ENCODE measurements around the gene PLA2G4D. TPM values are rescaled to one million over a fixed set of nuclear protein-coding genes. Genes with fewer than 3 reads are reported as not detected.

The PLA2G4D gene
- total RNA-seq, 1 experiment from 2014 or later: not detected

DNA sequence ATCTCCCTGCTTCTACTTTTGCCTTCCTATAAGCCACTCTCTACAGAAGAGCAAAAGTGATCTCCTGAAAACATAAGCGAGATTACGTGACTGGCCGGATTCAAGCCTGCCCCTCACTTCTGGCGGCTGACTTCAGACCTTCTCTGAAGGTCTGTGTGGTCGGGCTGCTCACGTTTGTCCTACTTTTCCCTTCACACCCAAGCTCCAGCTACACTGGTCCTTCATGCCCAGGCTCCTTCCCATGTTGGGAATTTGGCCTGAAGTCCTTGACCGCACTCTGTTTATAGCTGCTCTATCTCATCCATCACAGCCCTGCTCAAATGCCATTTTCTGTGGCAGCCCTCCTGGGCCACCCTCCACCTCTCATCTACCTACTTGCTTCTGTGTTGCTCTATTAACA, 66.8 kb downstream of the PLA2G4D start:
- in situ Hi-C loops (cut with HindIII; ENCODE audit: low pct_unique_long_range_greater_than_20kb, low sequenced_read_pairs): no loop called here

DNA sequence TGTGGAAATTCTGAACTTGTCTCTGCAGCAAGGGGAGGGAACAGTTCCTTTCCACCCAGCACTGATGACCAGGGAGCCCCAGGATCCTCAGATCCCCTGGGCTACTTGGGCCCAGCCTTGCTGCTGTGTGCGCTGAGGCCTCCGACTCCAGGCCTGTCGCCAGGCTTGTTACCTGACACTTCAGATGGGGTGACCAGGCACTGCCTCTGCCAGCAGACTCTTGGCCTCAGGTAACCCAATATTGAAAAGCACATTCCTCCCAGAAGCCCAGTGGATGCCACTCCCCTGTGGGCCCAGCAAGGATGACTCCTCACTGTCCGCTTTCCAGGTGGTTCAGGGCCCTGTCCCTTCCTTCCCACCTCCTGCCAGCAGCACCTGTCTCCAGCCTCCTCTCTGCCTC, 70.1 kb downstream of the PLA2G4D start:
- no peak for DNase-seq (ENCODE audit: low read depth, low spot score)
- in situ Hi-C loops (cut with HindIII; ENCODE audit: low pct_unique_long_range_greater_than_20kb, low sequenced_read_pairs): no loop called here

More for the DNA sequence above, 66.8 kb downstream of the PLA2G4D start:
- no peak for DNase-seq (ENCODE audit: low read depth, low spot score)

DNA sequence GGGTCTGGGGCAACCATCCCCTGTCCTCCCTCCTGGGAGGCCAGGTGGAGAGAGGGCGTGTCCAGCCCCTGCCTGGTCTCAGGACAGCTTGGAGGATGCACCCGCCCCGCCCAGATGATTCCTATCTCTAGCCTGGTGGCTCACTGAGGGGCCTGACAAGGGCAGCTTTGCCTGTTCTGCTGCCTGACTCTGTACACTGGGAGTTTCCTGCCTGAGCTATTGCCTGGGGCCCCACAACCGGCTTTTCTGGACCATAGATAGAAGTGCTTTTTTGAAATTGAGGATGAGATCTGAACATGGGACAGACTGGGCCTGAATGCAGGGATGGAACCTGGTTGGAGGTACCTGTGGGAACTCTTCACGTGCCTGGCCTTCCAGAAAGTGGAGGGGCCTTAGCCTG, 72.8 kb downstream of the PLA2G4D start:
- in situ Hi-C loops (cut with HindIII; ENCODE audit: low pct_unique_long_range_greater_than_20kb, low sequenced_read_pairs): no loop called here
- DNase-seq (ENCODE audit: low read depth, low spot score): no peak

DNA sequence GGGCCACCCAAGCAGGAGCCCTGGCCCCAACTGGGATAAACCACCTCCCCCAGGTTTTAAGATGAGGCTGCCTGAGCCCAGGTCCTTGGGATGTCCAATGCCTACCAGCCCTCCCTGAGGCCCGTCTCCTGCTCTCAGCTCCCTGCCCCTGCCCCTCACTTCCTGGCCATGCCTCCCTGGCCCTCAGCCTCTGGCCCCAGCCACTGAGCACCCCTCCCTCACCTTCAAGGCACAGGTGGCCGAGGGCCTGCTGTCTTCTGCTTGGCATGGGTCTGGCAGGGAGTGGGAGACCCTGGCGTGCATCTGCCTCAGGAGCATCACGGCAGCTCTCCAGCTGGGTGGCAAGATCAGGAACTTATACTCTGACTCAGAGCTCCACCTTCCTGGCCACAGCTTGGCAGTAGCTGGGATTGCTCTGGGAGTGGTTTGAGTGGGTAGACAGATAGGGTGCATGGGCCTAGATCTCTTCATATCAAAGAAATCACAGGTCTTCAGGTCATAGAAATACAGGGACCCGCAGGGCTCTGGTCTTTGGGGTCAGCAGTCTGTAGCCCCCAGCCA, 73.6 kb downstream of the PLA2G4D start, which contains the start of gene PLA2G4E:
Gene PLA2G4E, minus strand, starts transcription at position 330 of the 561 bp plus-strand sequence. Its CDS starts 12 bp downstream, at position 318.
- no peak for DNase-seq (ENCODE audit: low read depth, low spot score)
- in situ Hi-C loops (cut with HindIII; ENCODE audit: low pct_unique_long_range_greater_than_20kb, low sequenced_read_pairs): no loop called here

DNA sequence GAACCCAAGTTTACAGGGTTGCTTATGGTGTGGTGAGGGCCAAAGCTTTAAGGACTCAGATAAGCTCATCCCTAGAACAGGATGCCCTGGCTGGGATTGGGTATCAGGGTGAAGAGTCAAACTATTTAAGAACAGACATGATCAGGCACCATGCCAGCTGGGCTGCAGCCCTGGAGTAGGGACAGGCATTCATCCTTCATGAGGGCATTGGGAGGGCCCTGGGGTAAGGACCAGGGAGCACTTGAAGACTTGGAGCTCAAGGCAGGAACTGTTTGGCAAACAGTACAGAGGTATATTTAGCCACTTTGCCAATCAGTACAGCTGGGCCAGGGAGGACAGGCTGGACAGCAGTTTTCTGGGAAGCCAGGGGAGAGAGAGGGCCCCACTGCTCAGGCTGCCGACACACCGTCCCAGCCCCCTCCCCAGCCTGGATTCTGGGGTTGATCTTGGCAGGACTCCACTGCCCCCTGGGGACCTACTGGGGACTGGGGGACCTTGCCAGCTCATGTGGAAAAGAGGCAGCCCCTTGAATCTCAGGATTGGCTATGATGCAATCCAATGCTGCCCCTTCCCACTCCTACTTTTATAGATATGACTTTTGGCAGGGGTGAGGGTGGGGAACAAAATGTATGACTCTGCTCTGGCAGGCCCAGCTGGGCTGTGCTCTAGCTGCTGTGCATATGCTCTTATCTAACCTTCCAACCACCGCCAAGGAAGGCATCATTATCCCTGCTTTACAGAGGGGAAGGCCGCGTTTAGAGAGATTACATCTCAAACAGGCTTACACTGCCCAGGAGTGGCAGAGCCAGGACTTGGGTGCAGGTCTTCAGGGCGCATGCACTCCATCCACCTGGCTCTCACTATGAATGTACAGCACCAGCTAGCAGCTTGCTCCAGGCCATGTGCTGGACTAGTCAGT, 75.8 kb downstream of the PLA2G4D start:
- no peak for DNase-seq (ENCODE audit: low read depth, low spot score)

More for the DNA sequence above, 75.8 kb downstream of the PLA2G4D start:
- in situ Hi-C loops (cut with HindIII; ENCODE audit: low pct_unique_long_range_greater_than_20kb, low sequenced_read_pairs): no loop called here

Other genes starting within 250 kb of the PLA2G4D start
- under 0.01 and 0.03 TPM in 2 replicates for gene SPTBN5, start 200.5 kb downstream of the PLA2G4D start, total RNA-seq (2014; rRNA removed; shearing (Covaris generic))
- 4.9 and 5.7 TPM in 2 replicates for gene EHD4, start 122.0 kb downstream of the PLA2G4D start, total RNA-seq (2014; rRNA removed; shearing (Covaris generic))
- not detected in 2 replicates for gene PLA2G4E, start 73.5 kb downstream of the PLA2G4D start, total RNA-seq (2014; rRNA removed; shearing (Covaris generic))
- gene PLA2G4F, start 62.1 kb upstream of the PLA2G4D start, total RNA-seq (2014; rRNA removed; shearing (Covaris generic)): not detected in 2 replicates
- gene VPS39, start 113.7 kb upstream of the PLA2G4D start, total RNA-seq (2014; rRNA removed; shearing (Covaris generic)): 22.2 and 33.1 TPM in 2 replicates
- gene GANC, start 178.6 kb upstream of the PLA2G4D start, total RNA-seq (2014; rRNA removed; shearing (Covaris generic)): 19.3 and 19.5 TPM in 2 replicates
- 80.2 and 83.2 TPM in 2 replicates for gene TMEM87A, start 178.9 kb upstream of the PLA2G4D start, total RNA-seq (2014; rRNA removed; shearing (Covaris generic))